HG02642 (cell line): ENCODE data around the gene KCTD10.

Source experiments
- ATAC-seq: cut with Tn5 transposase; IDR thresholded peaks from one replicate; pipeline ENCODE4 v1.9.1; 2021; ENCODE audit warnings: mild to moderate bottlenecking; ENCODE audit not compliant: unreplicated experiment, poor library complexity

KCTD10 gene, protein sequence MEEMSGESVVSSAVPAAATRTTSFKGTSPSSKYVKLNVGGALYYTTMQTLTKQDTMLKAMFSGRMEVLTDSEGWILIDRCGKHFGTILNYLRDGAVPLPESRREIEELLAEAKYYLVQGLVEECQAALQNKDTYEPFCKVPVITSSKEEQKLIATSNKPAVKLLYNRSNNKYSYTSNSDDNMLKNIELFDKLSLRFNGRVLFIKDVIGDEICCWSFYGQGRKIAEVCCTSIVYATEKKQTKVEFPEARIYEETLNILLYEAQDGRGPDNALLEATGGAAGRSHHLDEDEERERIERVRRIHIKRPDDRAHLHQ

DNA sequence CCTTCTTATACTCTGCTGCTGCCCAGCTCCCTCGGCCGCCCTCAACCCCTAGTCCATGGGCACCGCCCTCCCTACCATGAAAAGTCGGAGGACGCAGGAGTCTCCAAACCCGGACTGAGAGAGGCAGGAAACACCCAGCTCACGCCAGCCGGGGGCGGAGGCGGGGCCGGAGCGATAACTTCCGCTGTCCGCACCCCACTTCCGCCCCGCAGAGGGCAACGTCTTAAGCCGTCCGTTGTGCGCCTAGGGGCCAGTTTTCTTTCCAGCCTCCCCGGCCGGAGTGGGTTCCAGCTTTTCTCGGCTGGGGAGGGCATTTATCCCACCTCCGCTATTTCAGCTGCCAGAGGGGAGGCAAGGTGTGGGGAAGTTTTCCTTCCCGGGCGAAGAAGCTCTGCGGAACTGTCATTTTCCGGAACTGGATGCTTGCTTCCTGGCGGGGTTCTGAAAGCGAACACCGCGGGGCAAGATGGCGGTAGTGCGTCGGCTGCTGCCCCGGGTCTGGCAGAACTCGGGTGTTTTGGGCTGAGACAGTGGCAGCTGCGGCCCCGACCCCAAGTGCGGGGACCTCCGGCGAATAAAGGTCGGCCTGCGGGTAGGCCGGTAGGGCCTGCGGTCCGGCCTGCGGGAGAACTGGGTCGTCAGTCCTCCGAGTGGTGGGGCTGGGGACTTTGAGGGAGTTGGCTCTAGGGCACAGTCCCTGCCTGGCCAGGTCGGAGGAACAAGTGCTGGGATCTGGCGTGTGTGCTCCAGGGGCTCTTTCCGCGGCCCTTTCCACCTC is at the start of gene KCTD10, which contains the start of gene UBE3B:
Gene KCTD10 (minus strand): TSS at position 116 of the 778 bp plus-strand sequence. CDS start 38 bp downstream, at position 78.
Gene UBE3B (plus strand): TSS at position 450 of the 778 bp plus-strand sequence. CDS start 5,918 bp downstream, outside the sequence.
- ATAC-seq: peak; percentile 93

DNA sequence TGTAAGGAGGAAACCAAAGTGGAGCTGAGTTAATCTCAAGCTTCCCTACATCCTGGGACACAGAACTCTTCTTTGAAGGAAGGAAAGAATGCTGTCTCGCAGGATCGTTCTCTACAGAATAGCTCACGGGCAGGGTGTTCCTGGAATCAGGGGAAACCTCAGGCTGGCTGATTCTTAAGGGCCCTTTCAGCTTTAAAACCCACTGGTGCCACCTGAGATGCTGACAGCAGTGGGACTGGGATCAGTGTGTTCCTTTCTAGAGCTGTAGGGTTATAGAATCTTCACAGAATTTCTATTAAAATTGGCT is 48.1 kb upstream of the KCTD10 start:
- ATAC-seq: no peak

DNA sequence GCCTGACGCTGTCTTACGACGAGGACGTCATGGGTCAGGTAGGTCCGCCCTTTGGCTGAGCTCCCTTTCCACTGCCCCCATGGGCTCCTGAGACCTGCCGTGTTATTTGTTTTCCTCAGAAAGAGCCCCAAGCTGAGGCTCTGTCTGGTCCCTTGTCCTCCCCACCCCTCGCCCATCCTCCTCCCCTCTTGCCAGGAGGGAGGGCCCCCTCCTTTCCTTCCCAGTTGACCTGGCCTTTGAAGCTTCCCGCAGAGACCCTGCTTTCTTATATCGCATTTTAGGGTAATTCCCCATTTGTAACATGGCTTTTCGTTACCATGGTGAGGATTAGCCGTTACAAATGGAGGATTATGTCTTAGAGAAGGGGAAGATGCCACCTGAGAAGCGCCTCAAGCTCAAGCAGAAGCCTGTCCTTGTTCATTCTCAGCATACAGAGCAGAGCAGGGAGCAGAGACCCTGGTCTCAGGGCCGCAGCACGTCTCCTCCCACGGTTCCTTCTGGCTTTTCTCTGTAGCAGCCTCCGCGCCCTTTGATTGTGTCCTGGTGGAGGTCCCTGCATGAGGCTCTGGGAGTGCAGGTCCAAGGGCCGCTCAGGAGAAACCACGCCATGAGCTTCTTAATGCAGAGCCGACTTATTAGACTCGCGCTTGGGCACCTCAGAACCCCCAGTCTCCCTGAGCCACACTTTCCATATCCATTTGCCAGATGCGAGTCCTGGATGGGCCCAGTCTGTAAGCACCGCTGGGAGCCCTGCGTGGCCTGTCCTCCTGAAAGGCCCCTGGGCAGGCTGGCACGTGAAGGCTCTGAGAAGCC is 47.6 kb upstream of the KCTD10 start:
- ATAC-seq: no peak

DNA sequence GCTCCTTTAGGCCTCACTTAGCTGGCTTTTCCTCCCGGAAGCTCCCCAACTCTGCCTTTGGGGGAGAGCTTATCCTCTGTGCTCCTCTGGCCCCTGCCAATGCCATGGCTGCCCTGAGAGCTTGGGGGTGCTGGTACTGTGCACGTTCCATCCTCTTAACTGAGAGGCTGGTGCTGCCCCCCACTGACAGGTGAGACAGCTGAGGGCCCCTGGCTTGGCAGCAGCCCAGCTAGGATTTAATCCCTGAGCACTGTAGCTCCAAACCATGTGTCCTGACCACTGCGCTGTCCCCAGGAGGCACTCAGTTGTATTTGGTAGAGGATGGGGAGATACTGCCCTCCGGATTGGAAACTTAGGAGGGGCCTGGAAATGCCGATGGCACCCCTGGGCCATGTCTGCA is 46.4 kb upstream of the KCTD10 start:
- no peak for ATAC-seq

DNA sequence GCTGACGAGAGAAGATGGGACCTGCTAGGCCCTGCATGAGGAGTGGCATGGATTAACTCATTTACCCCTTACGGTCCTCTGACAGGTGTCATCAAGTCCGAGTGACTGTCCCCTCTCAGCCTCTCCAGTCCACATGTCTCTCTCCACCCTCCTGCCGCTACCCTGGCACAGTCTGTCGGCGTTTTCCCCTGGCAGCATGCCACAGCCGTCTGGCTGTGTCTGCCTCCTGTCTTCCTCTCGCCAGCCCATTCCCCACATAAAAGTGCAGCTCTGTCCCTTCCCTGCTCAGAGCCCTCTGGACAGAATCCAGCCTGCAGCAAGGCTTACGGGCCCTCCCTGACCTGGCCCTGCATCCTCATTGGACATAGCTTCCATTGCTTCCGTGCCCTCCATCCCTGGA is 46.0 kb upstream of the KCTD10 start:
- ATAC-seq: no peak

DNA sequence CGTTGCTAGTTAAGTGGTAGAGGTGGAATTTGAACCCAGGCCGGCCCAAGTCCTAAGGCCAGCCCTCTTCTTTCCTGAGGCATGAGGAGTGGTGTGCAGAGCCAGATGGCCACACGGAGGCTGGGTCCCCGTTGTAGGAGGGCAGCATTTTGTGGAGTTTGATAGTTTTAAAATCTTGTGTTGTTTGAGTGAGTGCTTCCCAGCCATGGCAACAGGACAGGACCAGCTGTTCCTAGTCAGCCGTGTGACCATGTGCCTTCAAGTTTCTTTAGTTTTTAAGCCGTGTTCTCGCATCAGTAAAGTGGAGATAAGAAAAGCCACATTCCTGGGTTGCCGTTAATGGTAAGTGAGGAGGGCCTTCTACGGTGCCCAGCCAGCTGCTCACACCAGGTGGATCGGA is 44.7 kb upstream of the KCTD10 start:
- no peak for ATAC-seq

DNA sequence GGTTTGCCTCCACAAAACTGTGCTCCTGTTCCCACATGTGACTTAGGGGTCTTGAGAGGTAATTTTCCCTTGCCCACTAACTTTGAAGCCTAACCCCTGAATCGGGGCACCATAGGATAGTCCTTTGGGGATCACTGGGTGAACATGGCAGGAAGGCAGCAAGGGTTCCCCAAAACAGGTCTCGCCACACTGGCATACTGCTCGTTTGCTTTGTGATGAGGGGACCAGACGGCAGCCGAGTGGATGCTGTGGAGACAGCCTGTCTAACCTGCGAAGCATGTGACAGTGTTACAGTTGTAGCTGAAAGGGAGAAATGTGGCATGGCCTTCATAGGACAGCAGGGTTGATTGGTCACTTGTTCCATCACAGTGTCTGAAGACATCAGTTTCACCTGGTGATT is 42.7 kb upstream of the KCTD10 start:
- no peak for ATAC-seq

DNA sequence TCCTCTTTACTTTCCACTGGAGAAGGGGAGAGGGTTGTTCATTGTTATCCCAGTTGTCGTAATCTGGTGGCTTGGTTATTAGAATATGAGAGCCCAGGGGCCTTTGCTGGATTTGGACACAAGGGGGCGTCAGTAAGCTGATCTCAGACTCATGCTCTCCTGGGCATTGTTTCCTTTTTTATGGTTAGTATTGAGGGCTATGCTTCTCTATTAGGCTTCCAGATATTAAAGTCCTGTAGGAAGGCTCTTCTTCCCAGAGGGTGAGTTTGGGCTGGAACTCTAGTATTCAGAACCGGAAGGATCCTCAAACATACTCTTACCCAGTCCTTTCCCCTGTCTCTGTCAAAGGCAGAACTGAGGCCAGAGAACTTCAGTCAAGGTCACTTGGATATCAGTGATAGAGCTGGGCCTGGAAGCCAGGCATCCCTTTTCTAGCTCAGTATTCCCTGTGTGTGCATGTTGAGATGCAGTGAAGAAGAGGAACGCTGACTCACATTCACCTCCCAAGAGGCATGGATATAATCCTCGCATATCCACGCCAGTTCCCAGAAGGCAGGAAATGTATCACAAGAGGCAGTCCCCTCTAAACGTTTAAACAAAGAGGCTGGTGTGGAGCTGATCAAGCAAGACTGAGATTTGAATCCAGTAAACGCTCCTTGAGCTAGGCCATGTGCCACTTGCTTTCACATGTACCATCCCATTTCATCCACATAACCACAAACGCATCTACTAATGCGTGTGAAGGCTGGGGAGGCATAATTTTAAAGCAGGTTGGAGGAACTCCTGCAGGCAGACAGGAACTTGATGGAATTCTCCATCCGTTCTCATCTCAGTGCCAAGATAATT is 41.9 kb upstream of the KCTD10 start:
- ATAC-seq: no peak

DNA sequence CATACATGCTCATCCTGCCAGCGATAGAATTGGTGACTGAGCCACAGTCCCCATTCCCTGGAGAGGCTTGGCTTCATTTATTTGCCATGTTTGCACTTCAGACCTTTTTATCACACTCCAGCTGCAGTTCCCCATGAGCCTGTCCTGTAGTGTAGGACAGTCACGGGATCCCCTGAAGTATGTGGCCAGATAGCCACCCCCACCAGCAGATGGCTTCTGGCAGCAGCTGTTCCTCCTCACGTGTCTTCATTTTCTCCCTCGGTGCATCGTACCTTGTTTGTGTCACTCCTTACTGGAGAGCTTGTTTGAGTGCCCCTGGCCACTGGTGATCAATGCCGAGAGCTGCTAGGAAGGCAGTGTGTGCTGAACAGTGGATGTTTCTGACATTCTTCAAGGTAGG is 40.5 kb upstream of the KCTD10 start:
- ATAC-seq: no peak

DNA sequence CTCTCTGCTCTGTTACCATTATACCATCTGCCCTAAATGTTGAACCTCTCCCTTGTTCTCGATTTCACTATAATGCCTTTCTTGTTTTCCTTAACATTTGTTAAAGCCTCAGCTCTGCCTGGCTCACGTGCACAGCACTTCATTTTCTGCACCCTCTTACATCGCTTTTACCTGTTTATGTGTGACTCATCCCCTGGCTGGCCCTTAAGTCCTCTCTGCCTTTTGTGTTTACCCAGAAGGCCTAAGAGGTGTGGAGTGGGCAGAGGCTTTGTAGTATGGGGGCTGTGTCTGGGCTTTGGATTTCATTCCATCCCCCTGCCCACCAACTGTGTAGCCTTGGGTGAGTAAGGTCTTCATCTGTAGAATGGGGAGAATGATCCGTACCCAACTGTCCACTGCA is 36.9 kb upstream of the KCTD10 start:
- ATAC-seq: no peak

DNA sequence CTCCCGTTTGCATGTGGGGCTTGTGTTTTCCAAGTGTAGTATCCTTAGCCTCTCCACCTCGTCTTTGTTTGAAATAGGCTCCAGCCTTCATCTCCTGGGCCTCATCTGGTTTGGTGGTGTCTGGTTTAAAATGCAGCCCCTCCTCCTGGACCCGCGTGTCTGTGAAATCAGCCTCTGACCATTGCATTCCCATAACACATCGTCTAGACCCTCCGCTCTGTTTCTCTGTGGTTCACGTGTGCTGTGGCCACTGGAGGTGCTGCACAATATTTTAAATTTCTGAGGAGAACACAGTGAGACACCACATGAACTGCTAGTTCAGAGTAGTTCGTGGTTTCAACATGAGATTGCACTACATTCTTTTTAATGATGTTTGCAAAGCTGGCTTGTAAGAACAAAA is 36.0 kb upstream of the KCTD10 start:
- ATAC-seq: no peak

DNA sequence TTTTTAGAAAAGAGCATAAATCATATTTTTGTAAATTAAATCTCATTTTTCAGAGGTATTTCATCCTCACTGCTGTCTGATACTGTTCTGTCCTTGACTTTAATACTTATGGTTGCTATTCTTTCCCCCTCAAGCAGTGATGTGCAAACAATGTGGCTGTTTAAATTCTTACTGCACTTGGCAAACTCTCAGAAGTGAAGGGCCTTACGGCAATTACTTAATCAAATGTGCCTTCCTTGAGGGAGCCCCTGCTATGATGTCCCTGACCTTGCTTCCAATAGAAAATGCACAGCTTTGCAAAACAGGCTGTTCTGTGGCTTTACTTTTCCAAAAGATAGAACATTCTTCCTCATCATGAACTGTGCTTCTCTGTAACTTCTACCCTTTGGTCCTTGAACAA is 35.5 kb upstream of the KCTD10 start:
- ATAC-seq: no peak

DNA sequence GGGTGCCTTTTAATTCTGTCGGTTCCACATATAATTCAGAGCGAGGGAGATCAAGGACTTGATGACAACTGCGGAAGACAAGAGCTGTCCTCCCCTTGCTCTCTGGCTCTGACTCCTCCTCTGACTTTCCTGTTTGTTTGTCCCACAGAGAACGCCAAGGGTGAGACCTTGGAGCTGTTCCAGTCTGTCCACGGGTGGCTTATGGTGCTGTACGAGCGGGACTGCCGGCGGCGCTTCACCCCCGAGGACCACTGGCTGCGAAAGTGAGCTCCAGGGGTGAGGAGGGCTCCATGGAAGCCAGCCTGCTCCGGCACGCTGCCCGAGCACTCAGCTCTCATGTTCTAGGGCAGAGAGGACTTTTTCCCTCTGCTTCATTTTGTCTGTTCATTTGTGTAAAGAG is 33.1 kb upstream of the KCTD10 start:
- no peak for ATAC-seq

DNA sequence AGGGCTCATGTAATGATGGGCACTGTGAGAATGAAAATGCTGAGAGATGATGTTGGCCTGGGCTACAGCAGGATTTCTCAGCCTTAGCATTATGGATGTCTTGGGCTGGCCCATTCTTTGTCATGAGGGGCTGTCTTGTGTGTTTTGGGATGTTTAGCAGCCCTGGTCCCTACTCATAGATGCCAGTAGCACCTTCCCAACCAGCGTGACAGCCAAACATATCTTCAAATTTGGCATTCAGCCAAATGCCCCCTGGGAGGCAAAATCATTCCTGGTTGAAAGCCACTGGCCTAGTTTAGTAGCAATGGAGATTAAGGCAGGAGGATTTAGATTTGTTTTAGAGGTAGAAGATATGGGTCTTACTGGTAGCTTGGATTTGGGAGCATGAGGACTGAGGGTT is 27.0 kb upstream of the KCTD10 start:
- no peak for ATAC-seq

DNA sequence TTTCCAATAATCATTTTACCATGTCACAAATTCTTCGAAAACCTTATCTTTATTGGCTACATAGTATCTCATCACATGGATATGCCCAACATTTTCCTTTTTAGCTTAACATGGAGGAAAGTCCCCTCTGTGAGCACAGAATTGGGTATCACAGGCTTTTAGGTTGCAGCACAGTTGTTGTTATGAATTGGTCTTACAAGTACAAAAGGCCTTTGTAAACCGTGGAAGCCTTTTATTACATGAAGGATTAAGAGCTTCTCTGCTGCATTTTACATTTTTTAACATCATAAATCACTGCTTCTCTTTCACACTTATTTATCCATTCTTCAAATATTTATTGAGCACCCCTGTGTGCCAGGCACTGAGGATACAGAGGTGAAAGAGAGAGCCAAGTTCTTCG is 26.5 kb upstream of the KCTD10 start:
- ATAC-seq: no peak

DNA sequence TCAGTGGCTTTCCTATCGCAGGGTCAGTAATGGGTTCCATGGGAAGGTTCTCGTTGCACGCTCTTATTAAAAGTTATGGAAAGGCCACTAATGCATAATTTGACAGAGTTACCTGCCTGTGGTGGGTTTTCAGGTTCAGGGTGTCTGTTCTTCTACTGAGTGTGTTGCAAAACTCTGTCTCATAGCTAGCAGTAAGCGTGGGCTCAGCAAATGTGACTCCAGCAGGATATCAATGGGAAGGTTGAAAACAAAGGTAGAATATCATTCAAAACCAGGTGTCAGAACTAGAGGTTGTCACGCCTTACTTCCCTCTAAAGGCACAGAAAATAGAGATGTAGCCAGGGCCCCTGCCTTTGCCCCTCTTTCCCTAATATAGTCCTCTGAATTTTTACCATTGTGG is 25.2 kb upstream of the KCTD10 start:
- ATAC-seq: no peak

DNA sequence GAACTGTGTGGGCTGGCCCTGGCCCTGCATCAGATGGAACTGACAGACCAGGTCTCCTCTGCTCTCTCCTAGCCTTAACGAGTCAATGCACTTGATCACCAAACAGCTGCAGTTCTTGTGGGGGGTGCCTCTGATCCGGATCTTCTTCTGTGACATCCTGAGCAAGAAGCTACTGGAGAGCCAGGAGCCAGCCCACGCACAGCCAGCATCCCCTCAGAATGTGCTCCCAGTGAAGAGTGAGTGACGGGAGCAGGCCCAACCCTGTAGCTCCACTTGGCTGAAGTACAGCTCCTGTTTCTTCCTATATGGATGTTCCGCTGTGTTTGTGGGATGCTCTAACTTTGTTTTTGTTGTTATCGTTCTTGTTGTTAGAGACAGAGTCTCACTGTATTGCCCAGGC is 24.2 kb upstream of the KCTD10 start:
- no peak for ATAC-seq

DNA sequence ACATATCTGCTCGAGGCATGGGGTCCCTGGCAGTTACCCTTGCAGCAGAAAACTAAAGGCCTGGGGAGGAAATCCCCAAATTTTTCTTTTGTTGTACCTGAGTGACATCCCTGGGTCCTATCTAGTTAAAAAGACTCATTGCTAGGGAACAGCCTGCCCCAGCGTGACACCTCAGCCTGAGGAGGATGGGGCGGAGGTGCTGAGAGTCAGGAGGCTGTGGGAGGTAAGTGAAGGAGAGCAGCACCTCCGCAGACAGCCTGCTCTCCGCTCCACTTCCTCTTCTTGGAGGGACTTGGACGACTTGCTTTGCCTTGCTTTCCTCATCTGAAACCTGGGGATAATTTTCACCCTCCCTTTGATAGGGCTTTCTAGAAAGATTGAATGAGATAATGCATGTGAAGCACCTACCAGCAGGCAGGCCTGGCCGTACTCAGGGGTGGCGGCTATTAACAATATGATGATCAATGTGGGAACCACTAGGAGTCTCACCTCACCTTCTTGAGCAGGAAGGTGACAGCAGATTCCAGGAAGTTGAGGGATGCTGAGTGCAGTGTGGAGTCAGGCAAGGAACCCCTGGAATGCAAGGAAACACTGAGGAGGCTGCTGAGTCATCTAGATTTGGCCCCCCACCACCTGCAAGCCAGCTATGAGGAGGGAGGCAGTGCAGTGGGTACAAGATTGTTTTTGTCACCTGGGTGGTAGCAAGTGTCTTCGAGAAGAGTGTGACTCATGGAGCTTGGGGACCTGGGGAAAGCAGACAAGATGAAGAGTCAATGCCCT is 23.5 kb upstream of the KCTD10 start:
- ATAC-seq: no peak

DNA sequence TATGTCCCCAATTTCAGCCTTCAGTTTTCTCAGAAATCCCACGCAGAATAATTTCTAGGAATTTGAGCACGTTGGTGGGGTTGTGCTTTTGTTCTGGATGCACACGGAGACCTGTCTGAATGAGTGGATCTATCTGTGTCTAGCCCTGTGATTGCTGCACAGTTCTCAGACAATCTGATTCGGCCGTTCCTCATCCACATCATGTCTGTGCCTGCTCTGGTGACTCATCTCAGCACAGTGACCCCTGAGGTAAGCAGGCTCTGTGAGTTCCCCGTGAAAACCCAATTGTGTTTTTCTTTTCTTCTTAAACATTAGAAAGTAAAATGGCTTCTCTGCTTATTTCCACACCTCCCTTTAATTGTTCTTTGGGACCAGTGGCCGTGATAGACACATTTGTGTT is 20.6 kb upstream of the KCTD10 start:
- no peak for ATAC-seq

DNA sequence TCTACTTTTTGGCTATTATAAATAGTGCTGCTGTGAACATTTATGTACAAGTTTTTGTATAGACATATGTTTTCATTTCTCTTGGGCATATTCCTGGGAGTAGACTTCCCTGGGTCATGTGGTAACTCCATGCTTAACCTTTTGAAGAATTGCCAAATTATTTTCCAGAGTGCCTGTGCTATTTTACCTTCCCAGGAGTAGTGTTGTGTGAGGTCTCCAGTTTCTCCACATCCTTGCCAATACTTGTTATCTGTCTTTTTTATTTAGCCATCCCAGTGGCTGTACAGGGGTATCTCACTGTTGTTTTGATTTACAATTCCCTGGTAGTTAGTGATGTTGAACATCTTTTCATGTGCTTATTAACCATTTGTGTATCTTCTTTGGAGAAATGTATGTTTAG is 19.2 kb upstream of the KCTD10 start:
- no peak for ATAC-seq
